ENCODE results near the gene CDKAL1.

The CDKAL1 gene

GRCh38 chr6:20997770-20998147 is 463.5 kb downstream of the CDKAL1 start:
- DNase-seq: no peak

GRCh38 chr6:20998748-20999448 is 464.6 kb downstream of the CDKAL1 start:
- no peak for DNase-seq

DNA sequence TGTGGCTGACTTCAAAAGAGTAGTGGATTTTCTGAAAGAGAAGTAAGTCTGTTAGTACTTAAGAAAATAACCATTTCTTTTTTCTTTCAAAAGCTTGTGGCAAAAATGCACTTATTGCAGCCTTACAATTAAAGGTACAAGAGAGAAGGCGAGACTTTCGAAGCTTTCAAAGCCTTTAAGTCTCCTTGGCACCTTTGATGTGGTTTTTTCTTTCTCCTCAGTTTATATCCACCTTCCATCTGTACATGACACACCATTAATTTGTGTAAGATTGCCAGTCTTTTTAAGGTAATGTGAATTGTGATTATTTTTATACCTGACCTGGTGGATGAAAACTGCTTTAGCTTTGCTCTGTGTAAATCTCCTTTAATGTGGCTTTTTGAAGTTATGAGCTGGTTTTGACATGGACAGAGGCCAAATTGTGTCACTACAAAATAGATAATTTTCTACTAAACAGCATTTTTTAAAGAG is 466.1 kb downstream of the CDKAL1 start:
- no peak for DNase-seq

DNA sequence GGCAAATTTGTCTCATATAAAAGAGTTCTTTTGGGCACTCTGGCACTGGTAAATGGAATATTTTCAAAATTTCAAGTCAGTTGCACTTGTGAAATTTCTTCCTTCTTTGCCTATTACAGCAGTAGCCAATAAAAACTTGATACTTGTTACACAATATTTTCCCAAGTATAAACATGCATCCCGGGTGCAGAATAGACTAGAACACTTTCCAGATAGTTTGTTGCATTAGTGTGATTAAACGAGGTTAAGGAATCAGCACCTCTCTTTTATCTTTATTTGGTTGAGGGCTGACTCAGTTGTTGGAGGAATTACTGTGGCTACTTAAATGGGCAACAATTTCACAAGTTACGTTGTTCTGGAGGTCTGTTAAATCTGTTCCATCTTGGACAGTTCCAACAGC is 467.5 kb downstream of the CDKAL1 start:
- no peak for DNase-seq

- DNase-seq: no peak
These were observed 469.7 kb downstream of the CDKAL1 start for GRCh38 chr6:21003780-21004541.

DNA sequence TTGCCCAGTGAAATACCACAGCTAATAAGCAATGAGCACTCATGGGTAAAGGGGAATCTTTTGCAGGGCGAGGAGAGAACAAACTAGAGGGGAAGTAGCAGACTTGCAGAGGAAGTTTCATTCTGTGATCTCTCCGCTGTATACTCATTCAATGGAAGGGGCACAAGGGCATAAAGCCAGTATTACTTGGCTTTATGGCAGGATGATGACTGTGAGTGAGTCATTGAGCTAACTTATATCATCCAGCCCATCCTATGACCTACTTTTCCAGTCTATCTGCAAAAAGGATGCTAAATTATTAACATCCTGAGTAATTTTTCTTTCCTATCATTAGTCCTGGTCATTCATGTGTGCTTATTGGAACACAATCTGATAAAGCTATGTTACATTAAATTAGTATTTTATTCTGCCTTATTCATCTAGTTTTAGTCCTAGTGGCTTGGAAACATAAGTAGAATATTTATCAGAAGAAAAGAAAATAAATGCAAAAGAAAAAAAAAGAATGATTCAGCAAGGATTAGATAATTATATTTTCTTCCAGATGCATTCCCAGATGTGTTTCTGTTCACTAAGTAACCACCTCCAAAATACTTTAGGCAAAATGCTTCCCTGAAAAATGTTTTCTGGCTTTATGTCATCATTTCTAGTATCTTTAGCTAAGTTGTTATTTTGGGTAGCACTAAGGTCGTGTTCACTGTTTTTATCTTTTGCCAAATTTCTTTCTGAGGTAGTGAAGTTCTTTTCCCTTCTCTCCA is 471.7 kb downstream of the CDKAL1 start:
- no peak for DNase-seq

- DNase-seq: no peak
These were observed 485.4 kb downstream of the CDKAL1 start for GRCh38 chr6:21019614-21020013.

- no peak for DNase-seq
These were observed 488.3 kb downstream of the CDKAL1 start for GRCh38 chr6:21022343-21023107.

DNA sequence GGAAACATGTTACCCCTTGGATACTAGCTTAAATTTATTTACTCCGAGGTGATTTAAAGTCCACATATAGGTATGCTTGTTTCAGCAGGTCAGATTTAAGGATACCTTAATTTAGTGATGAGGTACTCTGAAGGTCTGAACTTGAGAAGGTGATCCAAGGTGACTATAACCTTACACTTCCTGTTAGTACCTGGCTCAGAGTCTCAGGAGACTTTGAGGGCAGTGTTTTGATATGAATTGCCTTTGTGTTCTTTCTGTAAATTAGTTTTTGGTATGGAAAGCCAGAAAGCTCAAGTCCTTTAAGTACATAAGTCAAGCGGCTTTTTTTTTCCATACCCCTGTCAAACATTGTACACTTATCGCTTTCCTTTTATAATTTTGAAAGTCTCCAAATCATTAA is 489.0 kb downstream of the CDKAL1 start:
- DNase-seq: no peak

DNA sequence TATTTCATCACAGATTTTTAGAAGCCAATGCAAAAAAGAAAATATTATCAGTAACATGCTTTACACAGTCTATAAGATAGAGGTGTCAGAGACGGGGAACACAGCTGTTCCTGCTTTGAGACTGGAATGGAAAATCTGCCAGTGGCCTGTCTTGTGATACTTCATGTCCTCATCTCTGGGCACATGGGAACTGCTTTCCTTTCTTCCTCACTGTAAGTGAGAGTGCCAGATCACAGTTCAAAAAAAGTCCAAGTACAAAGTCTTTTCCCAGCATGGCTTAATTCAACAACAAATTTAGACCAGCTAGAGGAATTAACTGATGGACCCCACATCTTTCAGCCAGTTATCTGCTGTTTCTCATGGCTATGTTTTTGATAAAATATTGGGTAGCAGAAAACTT is 490.4 kb downstream of the CDKAL1 start:
- DNase-seq: no peak

DNA sequence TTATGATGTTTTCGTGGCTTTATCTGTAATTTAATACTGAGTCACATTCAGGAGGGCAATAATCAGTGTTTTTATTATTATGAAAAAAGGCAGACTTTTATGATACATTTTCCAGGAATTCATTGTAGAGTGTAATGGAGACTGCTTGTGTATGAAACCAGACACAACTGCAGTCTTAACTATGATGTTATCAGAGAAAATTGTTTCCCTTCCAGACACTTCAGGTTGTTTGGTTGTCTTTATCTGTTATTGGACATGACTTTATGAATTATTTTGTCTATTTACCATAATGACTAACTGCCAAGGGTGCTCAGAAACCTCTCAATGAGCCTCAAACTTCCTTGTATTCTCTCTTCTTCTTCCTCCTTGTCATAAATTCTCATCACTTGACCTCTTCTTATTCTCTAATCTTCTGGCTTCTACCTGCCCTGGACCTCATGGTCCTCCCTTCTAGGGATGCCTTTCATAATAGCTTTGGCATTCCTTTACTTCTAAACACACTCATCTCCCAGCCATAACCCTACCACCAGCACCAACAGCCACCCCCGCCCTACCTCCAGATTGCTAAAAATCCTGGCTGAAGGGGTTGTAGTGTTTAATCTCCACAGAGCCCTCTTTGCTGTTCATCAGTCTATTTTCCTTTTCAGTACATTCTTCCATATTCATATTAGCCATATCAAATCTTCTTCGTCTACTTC is 492.5 kb downstream of the CDKAL1 start:
- DNase-seq: no peak

DNA sequence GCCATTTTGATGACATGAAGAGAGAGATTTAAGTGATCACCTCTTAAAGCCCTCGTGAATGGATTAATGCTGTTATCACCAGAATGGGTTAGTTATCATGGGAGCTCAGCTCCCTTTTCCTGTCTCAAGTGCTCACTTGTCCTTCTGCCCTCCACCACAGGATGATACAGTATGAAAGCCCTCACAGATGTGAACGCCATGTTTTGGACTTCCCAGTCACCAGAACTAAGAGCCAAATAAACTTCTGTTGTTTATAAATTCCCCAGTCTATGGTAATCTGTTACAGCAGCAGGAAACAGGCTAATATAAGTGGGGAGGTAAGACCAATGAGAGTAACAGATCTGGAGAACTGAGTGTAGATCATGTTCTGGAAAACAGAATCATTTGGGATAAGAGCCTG is 493.2 kb downstream of the CDKAL1 start:
- DNase-seq: no peak

DNA sequence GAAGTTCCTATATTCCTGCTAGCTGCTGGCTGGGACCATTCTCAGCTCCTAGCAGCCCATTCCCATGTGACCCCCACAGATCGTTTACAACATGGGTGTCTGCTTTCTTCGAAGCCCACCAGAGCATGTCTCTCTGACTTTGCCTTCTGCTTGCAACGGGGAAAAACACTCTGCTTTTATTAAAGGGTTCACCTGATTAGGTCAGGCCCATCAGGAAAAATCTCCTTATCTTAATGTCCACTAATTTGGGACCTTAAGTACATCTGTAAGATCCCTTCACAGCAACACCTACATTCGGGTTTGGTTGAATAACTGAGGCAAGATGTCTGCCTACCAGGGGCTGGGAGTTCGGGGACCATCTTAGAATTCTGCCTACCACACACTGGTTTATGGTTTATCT is 496.9 kb downstream of the CDKAL1 start:
- DNase-seq: no peak

DNA sequence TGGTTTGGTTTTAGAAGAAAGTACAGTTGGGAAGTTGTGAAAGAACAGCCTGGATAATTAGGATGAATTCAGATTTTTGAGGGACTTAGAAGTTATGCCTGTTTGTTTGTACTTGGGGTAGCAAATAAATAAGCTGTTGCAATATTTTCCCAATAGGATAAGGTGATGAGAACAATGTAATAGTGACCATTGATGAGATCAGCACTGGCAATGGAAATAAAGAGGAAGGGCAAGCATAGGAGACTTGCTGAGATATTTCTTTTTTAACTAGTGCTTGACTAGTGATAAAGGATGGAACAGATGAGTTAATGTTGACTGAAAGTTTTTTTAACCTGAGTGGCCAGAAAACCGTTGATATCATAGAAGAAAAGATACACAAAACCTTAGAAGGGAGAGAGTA is 498.8 kb downstream of the CDKAL1 start:
- no peak for DNase-seq

- no peak for DNase-seq
These were observed 499.3 kb downstream of the CDKAL1 start for GRCh38 chr6:21033575-21034026.

DNA sequence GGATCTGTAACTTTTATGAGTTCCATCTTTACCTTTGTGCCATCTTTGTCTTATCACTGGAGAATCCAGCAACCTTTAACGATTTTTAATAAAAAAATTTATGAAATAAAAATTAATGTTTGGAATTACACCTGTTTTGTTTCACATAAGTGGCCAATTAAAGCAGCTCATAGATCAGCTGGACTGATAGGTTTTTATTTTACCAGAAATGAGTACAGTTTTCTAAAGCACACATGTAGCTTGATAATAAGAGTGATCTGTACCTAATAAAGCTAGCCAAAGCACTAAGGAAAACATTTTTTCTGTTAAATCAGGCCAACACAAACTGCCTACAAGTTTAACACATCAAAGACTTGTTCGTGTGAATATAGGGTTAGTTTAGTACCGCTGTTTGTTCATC is 500.1 kb downstream of the CDKAL1 start:
- no peak for DNase-seq

DNA sequence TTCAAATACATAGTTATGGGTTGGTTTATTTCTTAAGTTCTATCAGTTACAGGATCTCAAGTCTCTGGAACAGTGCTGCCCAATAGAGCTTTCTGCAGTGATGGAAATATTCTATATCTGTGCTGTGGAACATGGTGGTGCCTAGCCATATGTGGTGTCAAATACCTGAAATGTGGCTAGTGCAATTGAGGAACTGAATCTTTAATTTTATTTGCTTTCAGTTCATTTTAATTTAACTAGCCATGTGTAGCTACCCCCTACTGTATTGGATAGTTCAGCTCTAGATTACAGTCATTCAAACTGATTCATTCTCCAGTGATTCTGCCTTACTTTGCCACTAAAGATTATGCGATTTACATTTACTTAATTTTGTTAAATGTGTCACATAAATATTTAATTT is 503.2 kb downstream of the CDKAL1 start:
- no peak for DNase-seq

- DNase-seq: no peak
These were observed 505.7 kb downstream of the CDKAL1 start for GRCh38 chr6:21039926-21040325.

DNA sequence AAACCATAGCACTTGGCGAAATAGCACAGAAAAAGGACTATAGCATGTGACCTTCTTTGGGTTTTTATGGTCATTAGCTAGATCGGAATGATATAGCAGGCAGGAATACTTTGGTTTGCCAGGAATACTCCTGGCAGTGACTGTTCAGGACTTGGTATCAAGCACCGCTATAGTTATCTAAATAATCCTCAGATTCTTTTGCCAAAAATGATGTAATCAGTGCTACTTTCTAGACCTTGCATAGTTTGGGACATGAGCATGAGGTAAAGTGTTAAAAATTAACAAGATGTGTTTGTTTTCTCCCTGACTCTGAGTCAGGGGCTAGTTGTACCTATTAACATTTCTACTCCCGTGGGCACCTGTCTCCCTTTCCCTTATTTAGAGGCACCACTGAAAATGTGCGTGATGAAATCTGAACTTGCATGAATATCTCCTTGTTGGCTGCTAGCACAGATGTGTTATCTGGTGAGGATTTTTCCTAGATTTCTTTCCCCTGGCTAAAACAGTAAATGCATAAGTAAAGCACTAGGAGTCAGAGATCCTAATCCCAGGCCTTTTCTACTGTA is 511.0 kb downstream of the CDKAL1 start:
- no peak for DNase-seq

GRCh38 chr6:21046276-21046675 is 512.0 kb downstream of the CDKAL1 start:
- DNase-seq: no peak

- no peak for DNase-seq
These were observed 513.8 kb downstream of the CDKAL1 start for GRCh38 chr6:21048047-21048446.

DNA sequence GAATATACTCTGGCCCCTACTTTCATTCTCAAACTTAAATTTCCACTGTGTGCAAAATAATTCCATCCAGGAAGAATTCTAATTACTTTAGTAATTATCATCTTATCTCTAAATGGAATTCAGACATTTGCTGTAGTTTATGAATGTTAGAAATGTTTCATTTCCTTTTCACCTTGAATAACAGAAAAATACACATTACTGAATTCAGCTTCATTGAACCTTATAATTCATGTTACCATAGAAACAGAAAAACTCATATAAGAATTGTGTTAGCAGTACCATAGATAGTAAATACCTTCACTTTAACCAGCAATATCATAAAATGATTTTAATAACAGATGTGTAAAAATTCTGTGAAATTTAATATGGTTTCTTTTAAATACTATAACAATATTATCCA is 514.9 kb downstream of the CDKAL1 start:
- no peak for DNase-seq

Data from CD4-positive, alpha-beta T cell treated with Interleukin-4 for 1 hour (primary cell).